Measurements from ENCODE around the gene RAD50.
"Not testable (repeated sequence)": the region's sequence is repeated elsewhere in the genome, so short reads cannot be mapped to it uniquely, and the experiment has no call there.

RAD50 gene

GRCh38 chr5:132557478-132558172 lies 848 bp downstream of the RAD50 start:
- H4K8ac ChIP-seq (ENCODE audit: low read length): peak overlapping the region; percentile 98
- H3K4me2 ChIP-seq (ENCODE audit: low read length, poor library complexity, severe bottlenecking): peak overlapping the region; percentile 77
- peak overlapping the region; percentile 67 to 99 for H3K4me3 ChIP-seq (ENCODE audit: insufficient read depth in 1 of 2, low read depth in 1 of 2, low read length in 2 of 2)
- H2AK5ac ChIP-seq (ENCODE audit: low read length, severe bottlenecking): no peak overlapping the region
- peak overlapping the region; percentile 39 for H2AFZ ChIP-seq (ENCODE audit: low read depth, low read length)
- peak overlapping the region in 1 of 2 experiments; percentile 91 for H3K14ac ChIP-seq (ENCODE audit: low read length in 2 of 2)
- H3K36me3 ChIP-seq (ENCODE audit: control insufficient read depth in 1 of 2, insufficient read depth in 2 of 2, low read depth in 1 of 2, low read length in 2 of 2): peaks cover 2 to 34% of the 10 kb centered on the region in 2 experiments
- H3K27me3 ChIP-seq (ENCODE audit: control insufficient read depth in 1 of 2, insufficient read depth in 1 of 2, low read length in 2 of 2): no peaks in the 10 kb centered on the region
- H3K4me1 ChIP-seq (ENCODE audit: control insufficient read depth, insufficient read depth, low read depth, low read length): peaks cover 7% of the 10 kb centered on the region
- peaks cover 14% of the 10 kb centered on the region for H3K79me1 ChIP-seq (replicated peaks; ENCODE audit: low read length, poor library complexity, severe bottlenecking)
- peak overlapping the region in 1 of 2 experiments; percentile 52 for H2BK12ac ChIP-seq (ENCODE audit: low read length in 2 of 2)
- H3K9ac ChIP-seq (ENCODE audit: low read length): peak overlapping the region; percentile 95
- H2BK5ac ChIP-seq (ENCODE audit: low read depth, low read length, poor library complexity, severe bottlenecking): peak overlapping the region; percentile 48
- H3K27ac ChIP-seq (ENCODE audit: low read length, poor library complexity, severe bottlenecking): peak overlapping the region; percentile 76
- peak overlapping the region; percentile 65 for H2BK120ac ChIP-seq (ENCODE audit: low read depth, low read length)
- WGBS: 20% methylated on average over 14 of the region's 15 CpGs
- DNase-seq: peak; percentile 44
- peak overlapping the region in 1 of 2 experiments; percentile 99 for H3K23ac ChIP-seq (ENCODE audit: low read length in 2 of 2)
- H3K4ac ChIP-seq (ENCODE audit: low read depth in 1 of 2, low read length in 2 of 2): peak overlapping the region; percentile 52 to 97
- no peaks in the 10 kb centered on the region for H3K9me3 ChIP-seq (ENCODE audit: control insufficient read depth, low read length)
- no peak overlapping the region for H2BK15ac ChIP-seq (ENCODE audit: low read depth, poor library complexity, severe bottlenecking)
- peak overlapping the region in 1 of 2 experiments; percentile 99 for H3K18ac ChIP-seq (ENCODE audit: low read depth in 1 of 2, low read length in 2 of 2)
- no peak overlapping the region for H4K91ac ChIP-seq (ENCODE audit: low read length)

- no CpG with 5 or more reads among the region's 2 CpGs for WGBS
- Histone ChIP-seq H3K4me3 (ENCODE audit: insufficient read depth in 1 of 2, low read depth in 1 of 2, low read length in 2 of 2) (no peak overlapping the region), H3K36me3 (ENCODE audit: control insufficient read depth in 1 of 2, insufficient read depth in 2 of 2, low read depth in 1 of 2, low read length in 2 of 2) (peaks cover 3 to 53% of the 10 kb centered on the region in 2 experiments), H3K9ac (ENCODE audit: low read length) (peak overlapping the region; percentile 95), H3K4me2 (ENCODE audit: low read length, poor library complexity, severe bottlenecking) (no peak overlapping the region), H3K4me1 (ENCODE audit: control insufficient read depth, insufficient read depth, low read depth, low read length) (peaks cover 7% of the 10 kb centered on the region), H4K8ac (ENCODE audit: low read length) (no peak overlapping the region), H2BK12ac (ENCODE audit: low read length in 2 of 2) (no peak overlapping the region), H2BK5ac (ENCODE audit: low read depth, low read length, poor library complexity, severe bottlenecking) (no peak overlapping the region), H3K27me3 (ENCODE audit: control insufficient read depth in 1 of 2, insufficient read depth in 1 of 2, low read length in 2 of 2) (no peaks in the 10 kb centered on the region), H3K27ac (ENCODE audit: low read length, poor library complexity, severe bottlenecking) (no peak overlapping the region), H2BK15ac (ENCODE audit: low read depth, poor library complexity, severe bottlenecking) (no peak overlapping the region), H2BK120ac (ENCODE audit: low read depth, low read length) (no peak overlapping the region), H3K4ac (ENCODE audit: low read depth in 1 of 2, low read length in 2 of 2) (no peak overlapping the region), H3K79me1 (replicated peaks; ENCODE audit: low read length, poor library complexity, severe bottlenecking) (peaks cover 21% of the 10 kb centered on the region), H2AFZ (ENCODE audit: low read depth, low read length) (no peak overlapping the region), H2AK5ac (ENCODE audit: low read length, severe bottlenecking) (no peak overlapping the region), H3K18ac (ENCODE audit: low read depth in 1 of 2, low read length in 2 of 2) (no peak overlapping the region), H3K14ac (ENCODE audit: low read length in 2 of 2) (no peak overlapping the region), H3K9me3 (ENCODE audit: control insufficient read depth, low read length) (no peaks in the 10 kb centered on the region), H4K91ac (ENCODE audit: low read length) (no peak overlapping the region), H3K23ac (ENCODE audit: low read length in 2 of 2) (no peak overlapping the region)
- no peak for DNase-seq
These were observed 2.7 kb downstream of the RAD50 start for GRCh38 chr5:132559383-132560060.

GRCh38 chr5:132561601-132562000 lies 4.8 kb downstream of the RAD50 start:
- Histone ChIP-seq H3K4me1 (ENCODE audit: control insufficient read depth, insufficient read depth, low read depth, low read length) (peaks cover 6% of the 10 kb centered on the region), H3K4me2 (ENCODE audit: low read length, poor library complexity, severe bottlenecking) (no peak overlapping the region), H3K27ac (ENCODE audit: low read length, poor library complexity, severe bottlenecking) (no peak overlapping the region), H2BK5ac (ENCODE audit: low read depth, low read length, poor library complexity, severe bottlenecking) (no peak overlapping the region), H3K9me3 (ENCODE audit: control insufficient read depth, low read length) (no peaks in the 10 kb centered on the region), H3K9ac (ENCODE audit: low read length) (no peak overlapping the region), H3K4me3 (ENCODE audit: insufficient read depth in 1 of 2, low read depth in 1 of 2, low read length in 2 of 2) (no peak overlapping the region), H2AK5ac (ENCODE audit: low read length, severe bottlenecking) (no peak overlapping the region), H3K27me3 (ENCODE audit: control insufficient read depth in 1 of 2, insufficient read depth in 1 of 2, low read length in 2 of 2) (no peaks in the 10 kb centered on the region), H3K36me3 (ENCODE audit: control insufficient read depth in 1 of 2, insufficient read depth in 2 of 2, low read depth in 1 of 2, low read length in 2 of 2) (peaks cover 11 to 73% of the 10 kb centered on the region in 2 experiments), H3K18ac (ENCODE audit: low read depth in 1 of 2, low read length in 2 of 2) (no peak overlapping the region), H4K8ac (ENCODE audit: low read length) (no peak overlapping the region), H3K79me1 (replicated peaks; ENCODE audit: low read length, poor library complexity, severe bottlenecking) (peaks cover 35% of the 10 kb centered on the region), H2BK12ac (ENCODE audit: low read length in 2 of 2) (no peak overlapping the region), H3K14ac (ENCODE audit: low read length in 2 of 2) (no peak overlapping the region), H3K4ac (ENCODE audit: low read depth in 1 of 2, low read length in 2 of 2) (no peak overlapping the region), H2AFZ (ENCODE audit: low read depth, low read length) (no peak overlapping the region), H2BK120ac (ENCODE audit: low read depth, low read length) (no peak overlapping the region), H2BK15ac (ENCODE audit: low read depth, poor library complexity, severe bottlenecking) (no peak overlapping the region), H3K23ac (ENCODE audit: low read length in 2 of 2) (no peak overlapping the region), H4K91ac (ENCODE audit: low read length) (no peak overlapping the region)
- 90% methylated on average over 2 of the region's 3 CpGs for WGBS
- DNase-seq: no peak

GRCh38 chr5:132564555-132564954 lies 7.8 kb downstream of the RAD50 start:
- not testable (repeated sequence) for H3K18ac ChIP-seq (ENCODE audit: low read depth in 1 of 2, low read length in 2 of 2); H3K23ac ChIP-seq (ENCODE audit: low read length in 2 of 2); H3K14ac ChIP-seq (ENCODE audit: low read length in 2 of 2); H2AFZ ChIP-seq (ENCODE audit: low read depth, low read length); H4K8ac ChIP-seq (ENCODE audit: low read length); H4K91ac ChIP-seq (ENCODE audit: low read length); H3K4ac ChIP-seq (ENCODE audit: low read depth in 1 of 2, low read length in 2 of 2); H3K4me3 ChIP-seq (ENCODE audit: insufficient read depth in 1 of 2, low read depth in 1 of 2, low read length in 2 of 2); H3K27ac ChIP-seq (ENCODE audit: low read length, poor library complexity, severe bottlenecking); DNase-seq; H2BK15ac ChIP-seq (ENCODE audit: low read depth, poor library complexity, severe bottlenecking); H3K27me3 ChIP-seq (ENCODE audit: control insufficient read depth in 1 of 2, insufficient read depth in 1 of 2, low read length in 2 of 2); H2BK120ac ChIP-seq (ENCODE audit: low read depth, low read length); H2BK12ac ChIP-seq (ENCODE audit: low read length in 2 of 2); H2AK5ac ChIP-seq (ENCODE audit: low read length, severe bottlenecking); H3K9me3 ChIP-seq (ENCODE audit: control insufficient read depth, low read length); H3K4me1 ChIP-seq (ENCODE audit: control insufficient read depth, insufficient read depth, low read depth, low read length); H3K9ac ChIP-seq (ENCODE audit: low read length); H3K4me2 ChIP-seq (ENCODE audit: low read length, poor library complexity, severe bottlenecking); H2BK5ac ChIP-seq (ENCODE audit: low read depth, low read length, poor library complexity, severe bottlenecking)
- peaks cover 11 to 90% of the 10 kb centered on the region in 2 experiments for H3K36me3 ChIP-seq (ENCODE audit: control insufficient read depth in 1 of 2, insufficient read depth in 2 of 2, low read depth in 1 of 2, low read length in 2 of 2)
- peaks cover 38% of the 10 kb centered on the region for H3K79me1 ChIP-seq (replicated peaks; ENCODE audit: low read length, poor library complexity, severe bottlenecking)
- 96% methylated on average over 2 of the region's 2 CpGs for WGBS
